GM12801 (cell line): ENCODE data around the gene AJAP1.

Source experiments
- CTCF ChIP-seq: IDR thresholded peaks from one replicate; pipeline ENCODE4 v1.5.1; 2011; ENCODE audit warnings: control low read depth; ENCODE audit not compliant: insufficient read length; ENCODE audit errors: extremely low read depth

Gene AJAP1

GRCh38 chr1:4647391-4647790 lies 7.0 kb upstream of the AJAP1 start:
- no peak for TF ChIP-seq CTCF

DNA sequence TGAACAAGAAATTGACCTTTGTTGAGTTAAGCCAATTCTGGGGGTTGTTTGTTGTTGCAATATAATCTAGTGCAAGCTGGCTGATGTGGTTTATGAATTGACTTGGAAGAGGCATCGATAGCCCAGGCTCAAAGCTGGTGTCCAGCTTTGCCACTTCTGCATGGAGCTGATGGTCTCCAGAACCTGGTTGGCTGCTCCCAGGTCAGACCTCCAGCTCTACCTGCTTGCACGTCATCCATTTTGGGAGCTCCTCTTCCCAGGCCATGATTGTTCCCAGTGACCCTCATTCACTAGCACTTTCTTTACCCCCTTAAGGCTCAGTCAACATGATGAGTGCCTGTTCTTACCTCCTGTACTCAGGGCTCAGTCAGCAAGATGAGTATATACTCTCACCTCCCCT lies 5.8 kb upstream of the AJAP1 start:
- TF ChIP-seq CTCF = no peak

- TF ChIP-seq CTCF = no peak
These were observed 3.9 kb upstream of the AJAP1 start for GRCh38 chr1:4650481-4650880.

- TF ChIP-seq CTCF = no peak
These were observed 3.4 kb upstream of the AJAP1 start for GRCh38 chr1:4650981-4651380.

DNA sequence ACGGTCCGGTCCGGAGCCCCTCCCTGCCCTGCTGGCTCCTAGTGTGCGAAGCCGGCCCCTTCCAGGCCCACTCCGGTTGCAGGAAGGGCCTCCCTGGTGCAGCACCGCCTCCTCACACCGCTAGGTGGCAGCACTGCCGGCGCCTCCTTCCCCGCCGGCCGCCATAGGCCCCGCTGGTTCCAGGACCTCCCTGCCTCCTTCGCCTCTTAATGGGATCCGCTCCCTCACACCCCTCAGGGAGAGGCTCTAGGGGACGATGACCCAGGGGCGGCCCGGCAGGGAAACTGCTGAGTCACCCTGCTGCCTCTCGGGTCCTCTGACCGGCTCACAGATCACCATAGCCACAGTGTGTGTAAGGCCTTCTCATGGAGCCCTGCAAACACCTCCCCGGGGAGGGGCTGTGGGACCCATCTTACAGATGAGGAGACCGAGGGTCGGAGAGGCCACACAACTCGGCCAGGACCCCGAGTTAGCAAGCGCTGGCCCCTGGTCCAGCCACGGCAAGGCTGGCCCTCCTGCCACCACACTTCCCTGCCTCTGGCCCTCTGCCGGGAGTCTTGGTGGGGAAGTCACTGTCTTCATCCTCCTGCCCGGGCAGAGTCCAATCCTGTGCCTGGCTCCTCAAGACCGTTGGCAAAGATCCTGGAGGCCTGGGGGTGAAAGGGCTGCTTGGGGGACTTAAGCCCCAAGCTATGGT lies 1.6 kb upstream of the AJAP1 start:
- no peak for TF ChIP-seq CTCF

GRCh38 chr1:4653328-4653660 lies 1.1 kb upstream of the AJAP1 start:
- TF ChIP-seq CTCF = no peak

- TF ChIP-seq CTCF = no peak
These were observed 610 bp downstream of the AJAP1 start for GRCh38 chr1:4654764-4655673.
